ENCODE data around the gene SECISBP2. TPM values are rescaled to one million over a fixed set of nuclear protein-coding genes. Genes with fewer than 3 reads are reported as not detected.

Gene SECISBP2
- total and polyA plus RNA-seq, 2 of the 13 experiments (the other 11 are each of a cell fraction or from before 2014, with no cell fraction given): 32.4 to 38.0 TPM

GRCh38 chr9:89353989-89354388, 35.7 kb downstream of the SECISBP2 start (continued):
- TF ChIP-seq CTCF (CRISPR knock-in tag; IDR thresholded peaks at IDR 0.05): peak; percentile 23; the same call in 1 of the 2 replicates
- no peak for TF ChIP-seq TERF1 (CRISPR knock-in tag; IDR thresholded peaks at IDR 0.05)
- no peak for TF ChIP-seq RXRB (CRISPR knock-in tag; IDR thresholded peaks at IDR 0.05; ENCODE audit: borderline replicate concordance)
- TF ChIP-seq ZC3H4 (CRISPR knock-in tag; IDR thresholded peaks at IDR 0.05; ENCODE audit: borderline replicate concordance): no peak
- TF ChIP-seq ZBTB44 (CRISPR knock-in tag; IDR thresholded peaks at IDR 0.05): no peak
- TF ChIP-seq ZNF883 (CRISPR knock-in tag; IDR thresholded peaks at IDR 0.05; ENCODE audit: not compliant biosample characterization): no peak
- no peak for TF ChIP-seq TRIM24 (CRISPR knock-in tag; IDR thresholded peaks at IDR 0.05)
- no peak for TF ChIP-seq LBX2 (CRISPR knock-in tag; IDR thresholded peaks at IDR 0.05; ENCODE audit: borderline replicate concordance)
- TF ChIP-seq GATAD2A (CRISPR knock-in tag; IDR thresholded peaks at IDR 0.05): peak; percentile 49
- TF ChIP-seq EZH2 (conservative IDR thresholded peaks at IDR 0.05; ENCODE audit: low read depth, low read length): no peak
- no peak for TF ChIP-seq ZNF282 (IDR thresholded peaks at IDR 0.05; ENCODE audit: partially characterized antibody)
- TF ChIP-seq EP300 (IDR thresholded peaks at IDR 0.05; ENCODE audit: low read depth in 2 of 2, low read length in 2 of 2): 0 out of 4 replicates have a peak, but pooled peaks of 1 of the 2 experiments have one; percentile 12
- no peak for TF ChIP-seq EP300 (CRISPR knock-in tag; IDR thresholded peaks at IDR 0.05; ENCODE audit: borderline replicate concordance)
- no peak for TF ChIP-seq MEF2D (CRISPR knock-in tag; IDR thresholded peaks at IDR 0.05)
- TF ChIP-seq NR2C2 (CRISPR knock-in tag; IDR thresholded peaks at IDR 0.05; ENCODE audit: borderline replicate concordance): no peak
- peak; percentile 83 for TF ChIP-seq TFE3 (CRISPR knock-in tag; IDR thresholded peaks at IDR 0.05)
- no peak for TF ChIP-seq ZBTB21 (CRISPR knock-in tag; IDR thresholded peaks at IDR 0.05)
- no peak for TF ChIP-seq NR1H2 (CRISPR knock-in tag; IDR thresholded peaks at IDR 0.05; ENCODE audit: borderline replicate concordance, low read depth)
- TF ChIP-seq SAP130 (CRISPR knock-in tag; IDR thresholded peaks at IDR 0.05; ENCODE audit: low read depth): peak; percentile 50
- TF ChIP-seq MEIS2 (CRISPR knock-in tag; IDR thresholded peaks at IDR 0.05): no peak
- TF ChIP-seq PHB2 (IDR thresholded peaks at IDR 0.05; ENCODE audit: partially characterized antibody): no peak
- TF ChIP-seq CENPT (CRISPR knock-in tag; IDR thresholded peaks at IDR 0.05; ENCODE audit: low read depth): no peak
- no peak for TF ChIP-seq SOX6 (IDR thresholded peaks at IDR 0.05)
- 0 out of 2 replicates have a peak, but pooled peaks have one; percentile 27 for TF ChIP-seq SOX6 (CRISPR knock-in tag; IDR thresholded peaks at IDR 0.05)
- no peak for TF ChIP-seq GPN1 (CRISPR knock-in tag; IDR thresholded peaks at IDR 0.05; ENCODE audit: borderline replicate concordance)
